SK-N-SH treated with all-trans-retinoic acid at 6 μM for 48 hours (cell line): ENCODE results near the gene ZNF276.

Experiments
- ATAC-seq: fragments of 200-7000 bp; cut with Tn5 transposase; 3 replicates; pipeline ENCODE4 v1.9.1; 2020; ENCODE audit warnings: mild to moderate bottlenecking, moderate library complexity
- ARNTL ChIP-seq: fragments of 450-650 bp; formaldehyde crosslinking; IDR thresholded peaks from 2 replicates; pipeline ENCODE4 v1.5.0; 2020; ENCODE audit warnings: low read depth, mild to moderate bottlenecking, moderate library complexity, borderline replicate concordance
- CSDC2 ChIP-seq: fragments of 250-450 bp; sonication (Bioruptor Pico); IDR thresholded peaks from 2 replicates; pipeline ENCODE4 v1.5.0; 2020; ENCODE audit warnings: mild to moderate bottlenecking, moderate library complexity
- ESRRG ChIP-seq: fragments of 250-450 bp; sonication (Bioruptor Pico); IDR thresholded peaks from 2 replicates; pipeline ENCODE4 v1.6.1; 2021; ENCODE audit warnings: mild to moderate bottlenecking
- GLIS3 ChIP-seq: fragments of 250-450 bp; sonication (Bioruptor Pico); IDR thresholded peaks from 2 replicates; pipeline ENCODE4 v1.5.0; 2020; ENCODE audit warnings: mild to moderate bottlenecking, moderate library complexity
- ISL1 ChIP-seq: fragments of 250-450 bp; sonication (Bioruptor Pico); IDR thresholded peaks from 2 replicates; pipeline ENCODE4 v2.1.2; 2022; ENCODE audit warnings: mild to moderate bottlenecking, moderate library complexity
- OSR1 ChIP-seq: fragments of 250-450 bp; sonication (Bioruptor Pico); IDR thresholded peaks from 2 replicates; pipeline ENCODE4 v1.8.0; 2022; ENCODE audit warnings: moderate library complexity, mild to moderate bottlenecking, inconsistent platforms
- POU6F1 ChIP-seq: fragments of 250-450 bp; sonication (Bioruptor Pico); IDR thresholded peaks from 2 replicates; pipeline ENCODE4 v1.8.0; 2021; ENCODE audit warnings: low read depth, mild to moderate bottlenecking, moderate library complexity, borderline replicate concordance
- PPARA ChIP-seq: fragments of 250-450 bp; sonication (Bioruptor Pico); IDR thresholded peaks from 2 replicates; pipeline ENCODE4 v1.5.0; 2020; ENCODE audit warnings: mild to moderate bottlenecking, borderline replicate concordance
- RARB ChIP-seq: fragments of 250-450 bp; sonication (Bioruptor Pico); IDR thresholded peaks from 2 replicates; pipeline ENCODE4 v1.8.0; 2021; ENCODE audit warnings: mild to moderate bottlenecking, moderate library complexity
- SNAI2 ChIP-seq: fragments of 250-450 bp; sonication (Bioruptor Pico); IDR thresholded peaks from 2 replicates; pipeline ENCODE4 v1.5.0; 2020; ENCODE audit warnings: mild to moderate bottlenecking, moderate library complexity
- TCF4 ChIP-seq: fragments of 250-450 bp; sonication (Bioruptor Pico); IDR thresholded peaks from 2 replicates; pipeline ENCODE4 v1.8.0; 2021; ENCODE audit warnings: mild to moderate bottlenecking, moderate library complexity, borderline replicate concordance
- TOX ChIP-seq: fragments of 250-450 bp; sonication (Bioruptor Pico); IDR thresholded peaks from 2 replicates; pipeline ENCODE4 v1.8.0; 2021; ENCODE audit warnings: mild to moderate bottlenecking, moderate library complexity, borderline replicate concordance
- ZC3H10 ChIP-seq: fragments of 250-450 bp; sonication (Bioruptor Pico); IDR thresholded peaks from 2 replicates; pipeline ENCODE4 v1.5.1; 2021; ENCODE audit warnings: mild to moderate bottlenecking, moderate library complexity
- ZFP3 ChIP-seq: fragments of 250-450 bp; sonication (Bioruptor Pico); IDR thresholded peaks from 2 replicates; pipeline ENCODE4 v1.5.0; 2020; ENCODE audit warnings: mild to moderate bottlenecking, moderate library complexity
- ZFP30 ChIP-seq: fragments of 450-650 bp; formaldehyde crosslinking; IDR thresholded peaks from 2 replicates; pipeline ENCODE4 v1.5.0; 2022; ENCODE audit warnings: mild to moderate bottlenecking, moderate library complexity
- ZNF70 ChIP-seq: fragments of 450-650 bp; formaldehyde crosslinking; IDR thresholded peaks from 2 replicates; pipeline ENCODE4 v1.5.0; 2020; ENCODE audit warnings: mild to moderate bottlenecking, moderate library complexity
- ZNF8 ChIP-seq: fragments of 450-650 bp; formaldehyde crosslinking; IDR thresholded peaks from 2 replicates; pipeline ENCODE4 v1.5.0; 2020; ENCODE audit warnings: mild to moderate bottlenecking, moderate library complexity
- TF ChIP-seq, protein P1 (sequence below): fragments of 250-450 bp; sonication (Bioruptor Pico); IDR thresholded peaks from 2 replicates; pipeline ENCODE4 v1.5.1; 2020; ENCODE audit warnings: low read depth, mild to moderate bottlenecking, moderate library complexity
- TF ChIP-seq, protein P2 (sequence below): fragments of 250-450 bp; sonication (Bioruptor Pico); IDR thresholded peaks from 2 replicates; pipeline ENCODE4 v1.5.1; 2021; ENCODE audit warnings: mild to moderate bottlenecking, moderate library complexity

ZNF276 gene

GRCh38 chr16:89739383-89739782, 18.0 kb downstream of the ZNF276 start:
- TF ChIP-seq ZC3H10 (CRISPR knock-in tag) = no peak
- no peak for TF ChIP-seq ARNTL (CRISPR knock-in tag)
- TF ChIP-seq, protein P1, sequence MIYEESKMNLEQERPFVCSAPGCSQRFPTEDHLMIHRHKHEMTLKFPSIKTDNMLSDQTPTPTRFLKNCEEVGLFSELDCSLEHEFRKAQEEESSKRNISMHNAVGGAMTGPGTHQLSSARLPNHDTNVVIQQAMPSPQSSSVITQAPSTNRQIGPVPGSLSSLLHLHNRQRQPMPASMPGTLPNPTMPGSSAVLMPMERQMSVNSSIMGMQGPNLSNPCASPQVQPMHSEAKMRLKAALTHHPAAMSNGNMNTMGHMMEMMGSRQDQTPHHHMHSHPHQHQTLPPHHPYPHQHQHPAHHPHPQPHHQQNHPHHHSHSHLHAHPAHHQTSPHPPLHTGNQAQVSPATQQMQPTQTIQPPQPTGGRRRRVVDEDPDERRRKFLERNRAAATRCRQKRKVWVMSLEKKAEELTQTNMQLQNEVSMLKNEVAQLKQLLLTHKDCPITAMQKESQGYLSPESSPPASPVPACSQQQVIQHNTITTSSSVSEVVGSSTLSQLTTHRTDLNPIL = no peak
- TF ChIP-seq ZNF70 (CRISPR knock-in tag) = no peak
- TF ChIP-seq ESRRG (CRISPR knock-in tag) = no peak
- no peak for TF ChIP-seq OSR1 (CRISPR knock-in tag)
- ATAC-seq = no peak

- TF ChIP-seq OSR1 (CRISPR knock-in tag) = no peak
- TF ChIP-seq ISL1 (CRISPR knock-in tag) = no peak
- TF ChIP-seq ARNTL (CRISPR knock-in tag) = no peak
- no peak for TF ChIP-seq PPARA (CRISPR knock-in tag)
- TF ChIP-seq CSDC2 = no peak
- TF ChIP-seq POU6F1 (CRISPR knock-in tag) = no peak
- TF ChIP-seq ESRRG (CRISPR knock-in tag) = no peak
- TF ChIP-seq ZFP30 = no peak
- no peak for TF ChIP-seq TCF4 (CRISPR knock-in tag)
- ATAC-seq = no peak; the same call in 2 of the 3 replicates
Measured at GRCh38 chr16:89741342-89742014, 20.1 kb downstream of the ZNF276 start.

GRCh38 chr16:89742948-89743347, 21.6 kb downstream of the ZNF276 start:
- no peak for TF ChIP-seq RARB
- no peak for TF ChIP-seq ZFP30
- TF ChIP-seq ZNF8 (CRISPR knock-in tag) = no peak
- TF ChIP-seq ISL1 (CRISPR knock-in tag) = no peak
- peak; percentile 5; the same call in 2 of the 3 replicates for ATAC-seq

DNA sequence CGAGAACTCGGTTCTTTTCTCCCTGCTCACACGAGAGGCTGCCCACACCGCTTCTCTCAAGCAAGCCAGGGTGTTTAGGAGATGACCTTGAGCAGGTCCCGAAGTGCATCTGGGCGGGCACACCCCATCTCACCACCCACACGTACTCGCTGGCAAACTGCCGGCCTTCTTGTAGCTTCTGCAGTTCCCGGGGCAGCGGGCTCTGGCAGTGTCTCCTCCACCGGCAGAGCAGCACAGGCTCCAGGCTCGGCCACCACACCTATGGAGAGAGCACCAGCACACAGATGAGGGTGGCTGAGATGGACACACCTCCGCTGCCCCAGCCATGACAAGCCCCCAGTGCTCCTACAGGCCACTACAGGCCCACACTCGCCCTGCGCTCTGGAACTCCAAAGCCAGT, 23.5 kb downstream of the ZNF276 start:
- no peak; the same call in 2 of the 3 replicates for ATAC-seq
- no peak for TF ChIP-seq GLIS3 (CRISPR knock-in tag)
- TF ChIP-seq ZNF8 (CRISPR knock-in tag) = no peak
- TF ChIP-seq, protein P2, sequence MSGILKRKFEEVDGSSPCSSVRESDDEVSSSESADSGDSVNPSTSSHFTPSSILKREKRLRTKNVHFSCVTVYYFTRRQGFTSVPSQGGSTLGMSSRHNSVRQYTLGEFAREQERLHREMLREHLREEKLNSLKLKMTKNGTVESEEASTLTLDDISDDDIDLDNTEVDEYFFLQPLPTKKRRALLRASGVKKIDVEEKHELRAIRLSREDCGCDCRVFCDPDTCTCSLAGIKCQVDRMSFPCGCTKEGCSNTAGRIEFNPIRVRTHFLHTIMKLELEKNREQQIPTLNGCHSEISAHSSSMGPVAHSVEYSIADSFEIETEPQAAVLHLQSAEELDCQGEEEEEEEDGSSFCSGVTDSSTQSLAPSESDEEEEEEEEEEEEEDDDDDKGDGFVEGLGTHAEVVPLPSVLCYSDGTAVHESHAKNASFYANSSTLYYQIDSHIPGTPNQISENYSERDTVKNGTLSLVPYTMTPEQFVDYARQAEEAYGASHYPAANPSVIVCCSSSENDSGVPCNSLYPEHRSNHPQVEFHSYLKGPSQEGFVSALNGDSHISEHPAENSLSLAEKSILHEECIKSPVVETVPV (CRISPR knock-in tag) = no peak
- no peak for TF ChIP-seq TOX (CRISPR knock-in tag)
- no peak for TF ChIP-seq SNAI2 (CRISPR knock-in tag)
- no peak for TF ChIP-seq PPARA (CRISPR knock-in tag)
- TF ChIP-seq ZNF70 (CRISPR knock-in tag) = no peak
- no peak for TF ChIP-seq ARNTL (CRISPR knock-in tag)
- no peak for TF ChIP-seq ESRRG (CRISPR knock-in tag)
- TF ChIP-seq ZFP3 = no peak
- TF ChIP-seq ZFP30 = no peak

DNA sequence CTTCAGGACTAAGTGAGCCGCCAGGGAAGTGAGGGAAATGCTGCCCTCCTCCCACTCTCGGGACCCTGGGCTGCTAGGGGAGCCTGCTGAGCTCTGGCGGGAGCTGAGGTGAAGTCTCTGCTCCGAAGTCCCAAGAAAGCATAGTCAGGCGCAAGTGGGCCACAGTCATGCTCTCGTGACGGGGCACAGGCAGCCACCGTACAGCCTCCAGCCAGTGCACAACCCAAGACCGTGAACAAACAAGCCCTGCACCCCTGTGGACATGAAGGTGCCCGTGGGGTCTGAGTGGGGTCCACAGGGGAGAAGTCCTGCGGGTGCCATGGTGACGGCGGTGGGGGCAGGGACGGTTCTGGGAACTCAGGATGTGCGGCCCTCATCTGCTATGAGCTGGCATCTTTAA, 24.7 kb downstream of the ZNF276 start:
- TF ChIP-seq PPARA (CRISPR knock-in tag) = no peak
- ATAC-seq = no peak

DNA sequence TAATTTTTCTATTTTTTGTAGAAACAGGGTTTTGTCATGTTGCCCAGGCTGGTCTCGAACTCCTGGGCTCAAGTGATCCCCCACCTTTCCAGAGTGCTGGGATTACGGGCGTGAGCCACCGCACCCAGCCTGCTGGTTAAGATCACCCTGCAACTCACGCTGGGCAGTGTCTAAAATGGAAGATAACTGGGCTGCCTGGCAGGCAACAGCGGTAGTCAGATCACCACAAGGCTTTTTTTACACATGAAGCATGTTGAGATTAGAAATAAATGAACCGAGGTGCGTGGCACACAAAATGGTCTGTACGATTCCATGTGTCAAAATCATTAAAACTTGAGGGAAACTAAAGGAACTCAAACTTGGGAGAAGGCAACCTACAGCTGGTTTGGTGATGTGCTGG, 26.7 kb downstream of the ZNF276 start:
- no peak for ATAC-seq
- TF ChIP-seq ZFP30 (no peak), GLIS3 (CRISPR knock-in tag) (no peak)

- ATAC-seq = no peak
- no peak for TF ChIP-seq ARNTL (CRISPR knock-in tag)
- TF ChIP-seq, protein P2 (CRISPR knock-in tag) = no peak
Measured at GRCh38 chr16:89748921-89749320, 27.6 kb downstream of the ZNF276 start.
